Kidney epithelial cell (primary cell): ENCODE measurements around the gene DDX28. TPM values are rescaled to one million over a fixed set of nuclear protein-coding genes. Genes with fewer than 3 reads are reported as not detected.
A peak's percentile ranks its signal among the peaks of the same experiment; 100 is the strongest.
"Not testable (repeated sequence)": the region's sequence is repeated elsewhere in the genome, so short reads cannot be mapped to it uniquely, and the experiment has no call there.

ENCODE experiments used
- DNase-seq: peaks from one replicate; pipeline ENCODE4 v3.0.0-alpha.2; 2010; ENCODE audit warnings: low read depth
- H3K27me3 ChIP-seq: 2 replicates; pipeline ENCODE4 v1.6.0; 2011; ENCODE audit warnings: low read length; ENCODE audit not compliant: control insufficient read depth, insufficient read depth
- H3K36me3 ChIP-seq: 2 replicates; pipeline ENCODE4 v1.5.1; 2011; ENCODE audit warnings: low read length; ENCODE audit not compliant: control insufficient read depth, insufficient read depth
- H3K4me3 ChIP-seq: 2 replicates; pipeline ENCODE4 v1.5.1; 2011; ENCODE audit warnings: low read depth, mild to moderate bottlenecking, control low read depth, low read length
- total RNA-seq: library from RNA; depleted of rRNA; stranded (reverse); fragments of >200 nt; gene quantifications from 2 replicates; pipeline ENCODE4 v1.2.3, GENCODE V29; 2015
- TF ChIP-seq, protein P1 (sequence below): IDR thresholded peaks from 2 replicates; pipeline ENCODE4 v1.5.1; 2011; ENCODE audit warnings: mild to moderate bottlenecking, moderate library complexity, low read length, control low read depth, inconsistent platforms; ENCODE audit not compliant: insufficient read depth, poor library complexity, severe bottlenecking

The DDX28 gene
- total RNA-seq, 1 donor from 2014 or later = 10.6 TPM

DNA sequence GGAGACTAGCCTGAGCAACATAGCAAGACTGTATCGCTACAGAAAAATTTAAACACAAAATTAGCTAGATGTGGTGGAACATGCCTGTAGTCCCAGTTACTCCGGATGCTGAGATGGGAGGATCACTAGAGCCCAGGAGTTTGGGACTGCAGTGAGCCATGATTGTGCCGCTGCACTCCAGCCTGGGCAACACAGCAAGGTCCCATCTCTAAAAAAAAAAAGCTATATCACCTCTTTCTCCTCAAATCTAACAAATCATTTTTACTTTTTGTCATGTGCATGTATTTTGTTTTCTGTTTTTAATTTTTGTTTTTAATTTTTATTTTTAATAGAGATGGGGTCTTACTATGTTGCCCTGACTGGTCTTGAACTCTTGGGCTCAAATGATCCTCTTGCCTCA, 6.0 kb upstream of the DDX28 start:
- Histone ChIP-seq H3K27me3 (no peaks in the 10 kb centered on the region), H3K36me3 (no peaks in the 10 kb centered on the region), H3K4me3 (no peak overlapping the region)
- DNase-seq = no peak
- TF ChIP-seq, protein P1, sequence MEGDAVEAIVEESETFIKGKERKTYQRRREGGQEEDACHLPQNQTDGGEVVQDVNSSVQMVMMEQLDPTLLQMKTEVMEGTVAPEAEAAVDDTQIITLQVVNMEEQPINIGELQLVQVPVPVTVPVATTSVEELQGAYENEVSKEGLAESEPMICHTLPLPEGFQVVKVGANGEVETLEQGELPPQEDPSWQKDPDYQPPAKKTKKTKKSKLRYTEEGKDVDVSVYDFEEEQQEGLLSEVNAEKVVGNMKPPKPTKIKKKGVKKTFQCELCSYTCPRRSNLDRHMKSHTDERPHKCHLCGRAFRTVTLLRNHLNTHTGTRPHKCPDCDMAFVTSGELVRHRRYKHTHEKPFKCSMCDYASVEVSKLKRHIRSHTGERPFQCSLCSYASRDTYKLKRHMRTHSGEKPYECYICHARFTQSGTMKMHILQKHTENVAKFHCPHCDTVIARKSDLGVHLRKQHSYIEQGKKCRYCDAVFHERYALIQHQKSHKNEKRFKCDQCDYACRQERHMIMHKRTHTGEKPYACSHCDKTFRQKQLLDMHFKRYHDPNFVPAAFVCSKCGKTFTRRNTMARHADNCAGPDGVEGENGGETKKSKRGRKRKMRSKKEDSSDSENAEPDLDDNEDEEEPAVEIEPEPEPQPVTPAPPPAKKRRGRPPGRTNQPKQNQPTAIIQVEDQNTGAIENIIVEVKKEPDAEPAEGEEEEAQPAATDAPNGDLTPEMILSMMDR = no peak

GRCh38 chr16:68022278-68022727, 729 bp downstream of the DDX28 start:
- Histone ChIP-seq H3K27me3 (no peaks in the 10 kb centered on the region), H3K36me3 (no peaks in the 10 kb centered on the region), H3K4me3 (peak overlapping the region; percentile 75)
- DNase-seq = no peak
- TF ChIP-seq, protein P1 = no peak

- Histone ChIP-seq H3K36me3 (no peaks in the 10 kb centered on the region), H3K27me3 (no peaks in the 10 kb centered on the region), H3K4me3 (no peak overlapping the region)
- no peak for DNase-seq
- TF ChIP-seq, protein P1 = no peak
Measured at GRCh38 chr16:68021490-68021889, 1.5 kb downstream of the DDX28 start.

GRCh38 chr16:68019167-68019680, 3.8 kb downstream of the DDX28 start:
- DNase-seq = no peak
- TF ChIP-seq, protein P1 = no peak
- Histone ChIP-seq H3K36me3 (no peaks in the 10 kb centered on the region), H3K27me3 (no peaks in the 10 kb centered on the region), H3K4me3 (no peak overlapping the region)

DNA sequence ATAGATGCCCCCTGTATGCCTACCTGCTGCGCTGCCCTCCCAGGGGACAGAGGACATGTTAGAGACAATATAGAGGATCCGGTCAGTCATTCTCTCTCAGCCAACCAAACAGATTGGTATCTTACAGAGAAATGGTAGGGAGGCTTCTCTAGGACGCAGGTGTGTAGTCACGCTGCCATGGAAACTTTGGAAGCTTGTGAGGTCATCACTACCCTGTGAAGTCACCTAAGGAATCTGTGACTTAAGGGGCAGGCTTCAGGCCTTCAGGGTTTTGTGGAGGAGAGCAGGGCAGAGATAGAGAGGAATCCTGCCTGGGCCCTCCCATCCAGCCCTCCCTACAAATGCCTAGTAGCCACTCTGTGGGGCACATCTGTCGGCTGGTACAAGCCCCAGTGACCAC, 7.4 kb downstream of the DDX28 start, which contains the start of gene DPEP2NB:
TSS of gene DPEP2NB (minus strand) at position 231 of the 400 bp plus-strand sequence. CDS start at position 90, 141 bp downstream.
- TF ChIP-seq, protein P1 = no peak
- Histone ChIP-seq H3K4me3 (no peak within 1 kb of the TSS), H3K36me3 (no peaks in the 10 kb centered on the region), H3K27me3 (no peaks in the 10 kb centered on the region)
- no peak for DNase-seq

DNA sequence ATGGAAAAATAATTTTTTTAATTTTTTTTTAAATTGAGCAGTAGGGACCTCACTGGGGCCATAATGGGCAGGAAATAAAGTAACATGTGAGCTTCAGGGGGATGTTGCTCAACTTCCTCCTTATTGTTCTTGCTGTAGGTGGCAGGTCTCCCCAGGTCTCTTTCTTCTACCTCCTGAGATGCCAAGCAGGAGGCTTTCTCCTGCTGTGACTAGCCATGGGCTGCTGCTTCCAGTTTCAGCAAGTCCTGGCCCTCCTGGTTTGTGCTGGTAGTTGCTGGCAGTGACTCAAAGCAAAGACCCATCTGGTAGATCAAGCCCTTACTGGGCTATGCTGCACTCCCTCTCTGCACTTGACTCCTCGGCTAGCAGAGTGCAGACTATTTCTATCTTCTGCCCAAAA, 9.6 kb downstream of the DDX28 start:
- Histone ChIP-seq H3K4me3 (no peak overlapping the region), H3K27me3 (no peaks in the 10 kb centered on the region), H3K36me3 (no peaks in the 10 kb centered on the region)
- TF ChIP-seq, protein P1 = no peak
- DNase-seq = no peak

DNA sequence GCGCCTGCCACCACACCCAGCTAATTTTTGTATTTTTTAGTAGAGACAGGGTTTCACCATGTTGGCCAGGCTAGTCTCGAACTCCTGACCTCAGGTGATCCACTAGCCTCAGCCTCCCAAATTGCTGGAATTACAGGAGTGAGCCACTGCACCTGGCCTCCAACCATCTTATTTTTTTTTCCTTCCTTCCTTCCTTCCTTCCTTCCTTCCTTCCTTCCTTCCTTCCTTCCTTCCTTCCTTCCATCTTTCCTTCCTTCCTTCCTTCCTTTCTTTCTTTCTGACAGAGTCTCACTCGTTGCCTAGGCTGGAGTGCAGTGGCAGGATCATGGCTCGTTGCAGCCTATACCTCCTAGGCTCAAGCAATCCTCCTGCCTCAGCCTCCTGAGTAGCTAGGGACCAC, 13.2 kb downstream of the DDX28 start:
- not testable (repeated sequence) for H3K4me3 ChIP-seq, H3K36me3 ChIP-seq, DNase-seq, H3K27me3 ChIP-seq
